ENCODE results near the gene ZBTB8B. TPM values are rescaled to one million over a fixed set of nuclear protein-coding genes. Genes with fewer than 3 reads are reported as not detected.

The ZBTB8B gene
- polyA plus RNA-seq, 1 of the 3 experiments (the other 2 are of a cell fraction), result 0.08 TPM

- Histone ChIP-seq H3F3A (replicated peaks; ENCODE audit: insufficient read depth) (no peaks in the 10 kb centered on the region), H3K9ac (no peak overlapping the region), H3K4me3 (ENCODE audit: low read depth in 2 of 2, low read length in 1 of 2) (peak overlapping the region; percentile 67 to 87), H2AFZ (ENCODE audit: low read depth) (peak overlapping the region; percentile 95), H4K20me1 (ENCODE audit: insufficient read depth) (no peaks in the 10 kb centered on the region), H3K36me3 (replicated peaks in 1 of 2; ENCODE audit: control insufficient read depth in 1 of 2, insufficient read depth in 2 of 2, low read length in 1 of 2) (no peaks in the 10 kb centered on the region), H3K27me3 (ENCODE audit: insufficient read depth) (no peaks in the 10 kb centered on the region; the same call in 1 of the 2 replicates), H3K9me2 (no peaks in the 10 kb centered on the region), H3K27ac (ENCODE audit: low read depth in 2 of 2, low read length in 1 of 2) (peak overlapping the region in 1 of 2 experiments; percentile 61; a peak in 2 of 4 replicates), H3K4me2 (peak overlapping the region; percentile 98), H3K79me2 (ENCODE audit: insufficient read depth) (no peaks in the 10 kb centered on the region), H3K9me3 (no peaks in the 10 kb centered on the region), H3K4me1 (ENCODE audit: control insufficient read depth in 1 of 2, insufficient read depth in 2 of 2, low read depth in 1 of 2, low read length in 1 of 2) (peaks cover 0 to 6% of the 10 kb centered on the region in 2 experiments; a peak in 1 of 4 replicates)
- WGBS (ENCODE audit: low lambda C conversion rate), result 6% methylated on average over 13 of the region's 19 CpGs
- POLR2A ChIA-PET, result interaction anchor here (0.6 to 2.1 kb wide), 3 partner anchors 32 to 186 kb away, joined by 3 to 5 read pairs (median 4); partner anchors contain the start of genes RBBP4 and ZBTB8OS
- peak; percentile 33 for DNase-seq
- CTCF ChIA-PET, result interaction anchor here (0.8 to 2.1 kb wide), 4 partner anchors 10 to 138 kb away, joined by 3 to 12 read pairs (median 4); no protein-coding TSS in a partner anchor
- TF ChIP-seq MAX (IDR thresholded peaks at IDR 0.05; ENCODE audit: low read depth), result no peak; the same call in 1 of the 2 replicates
- TF ChIP-seq MXI1 (IDR thresholded peaks at IDR 0.05; ENCODE audit: low read depth, low read length), result peak; percentile 21; the same call in 1 of the 2 replicates
These were observed 619 bp upstream of the ZBTB8B start for GRCh38 chr1:32464191-32464715.

GRCh38 chr1:32465578-32465933 is 684 bp downstream of the ZBTB8B start:
- TF ChIP-seq GATA2 (CRISPR knock-in tag; IDR thresholded peaks at IDR 0.05) (0 out of 2 replicates have a peak, but pooled peaks have one; percentile 6), RXRA (IDR thresholded peaks at IDR 0.05; ENCODE audit: borderline replicate concordance, low read depth) (no peak), EZH2phosphoT487 (IDR thresholded peaks at IDR 0.05; ENCODE audit: borderline replicate concordance, low read depth) (no peak), GABPA (IDR thresholded peaks at IDR 0.05; ENCODE audit: low read depth) (no peak), MEF2A (IDR thresholded peaks at IDR 0.05; ENCODE audit: borderline replicate concordance, low read depth) (no peak)
- DNase-seq, result no peak
- H3K4me2 ChIP-seq, result peak overlapping the region; percentile 98
- H3K27me3 ChIP-seq (ENCODE audit: insufficient read depth), result no peaks in the 10 kb centered on the region; the same call in 1 of the 2 replicates
- no peak overlapping the region for H3K9ac ChIP-seq
- ChIA-PET POLR2A (interaction anchor here (2.1 kb wide), 1 partner anchor 185 kb away, joined by 5 read pairs; the partner anchor contains the start of genes RBBP4 and ZBTB8OS), CTCF (interaction anchor here (1.5 kb wide), 1 partner anchor 65 kb away, joined by 3 read pairs; no protein-coding TSS in a partner anchor)
- no peaks in the 10 kb centered on the region for H3K9me3 ChIP-seq
- H3K9me2 ChIP-seq, result no peaks in the 10 kb centered on the region
- no peaks in the 10 kb centered on the region for H3F3A ChIP-seq (replicated peaks; ENCODE audit: insufficient read depth)
- WGBS (ENCODE audit: low lambda C conversion rate), result 28% methylated on average over 11 of the region's 11 CpGs
- peak overlapping the region; percentile 95; the same call in 1 of the 2 replicates for H2AFZ ChIP-seq (ENCODE audit: low read depth)
- H3K36me3 ChIP-seq (replicated peaks in 1 of 2; ENCODE audit: control insufficient read depth in 1 of 2, insufficient read depth in 2 of 2, low read length in 1 of 2), result no peaks in the 10 kb centered on the region
- no peaks in the 10 kb centered on the region for H3K79me2 ChIP-seq (ENCODE audit: insufficient read depth)
- H3K4me3 ChIP-seq (ENCODE audit: low read depth in 2 of 2, low read length in 1 of 2), result peak overlapping the region; percentile 67 to 87
- H3K27ac ChIP-seq (ENCODE audit: low read depth in 2 of 2, low read length in 1 of 2), result no peak overlapping the region
- peaks cover 0 to 6% of the 10 kb centered on the region in 2 experiments; a peak in 1 of 4 replicates for H3K4me1 ChIP-seq (ENCODE audit: control insufficient read depth in 1 of 2, insufficient read depth in 2 of 2, low read depth in 1 of 2, low read length in 1 of 2)
- H4K20me1 ChIP-seq (ENCODE audit: insufficient read depth), result no peaks in the 10 kb centered on the region

- Histone ChIP-seq H3F3A (replicated peaks; ENCODE audit: insufficient read depth) (no peaks in the 10 kb centered on the region), H3K9me3 (no peaks in the 10 kb centered on the region), H3K27ac (ENCODE audit: low read depth in 2 of 2, low read length in 1 of 2) (no peak overlapping the region), H3K4me2 (no peak overlapping the region), H3K79me2 (ENCODE audit: insufficient read depth) (no peaks in the 10 kb centered on the region), H2AFZ (ENCODE audit: low read depth) (no peak overlapping the region), H3K27me3 (ENCODE audit: insufficient read depth) (no peaks in the 10 kb centered on the region; the same call in 1 of the 2 replicates), H3K9me2 (no peaks in the 10 kb centered on the region), H3K4me1 (ENCODE audit: control insufficient read depth in 1 of 2, insufficient read depth in 2 of 2, low read depth in 1 of 2, low read length in 1 of 2) (peaks cover 0 to 6% of the 10 kb centered on the region in 2 experiments; a peak in 1 of 4 replicates), H4K20me1 (ENCODE audit: insufficient read depth) (no peaks in the 10 kb centered on the region), H3K4me3 (ENCODE audit: low read depth in 2 of 2, low read length in 1 of 2) (no peak overlapping the region), H3K36me3 (replicated peaks in 1 of 2; ENCODE audit: control insufficient read depth in 1 of 2, insufficient read depth in 2 of 2, low read length in 1 of 2) (no peaks in the 10 kb centered on the region), H3K9ac (no peak overlapping the region)
- CTCF ChIA-PET, result interaction anchor here (1.0 kb wide), 1 partner anchor 19 kb away, joined by 3 read pairs; no protein-coding TSS in a partner anchor
- WGBS (ENCODE audit: low lambda C conversion rate), result 85% methylated on average over 4 of the region's 4 CpGs
- TF ChIP-seq RXRA (IDR thresholded peaks at IDR 0.05; ENCODE audit: borderline replicate concordance, low read depth) (no peak), NRF1 (IDR thresholded peaks at IDR 0.05; ENCODE audit: low read depth, low read length) (no peak), FOSL2 (IDR thresholded peaks at IDR 0.05; ENCODE audit: borderline replicate concordance, low read depth) (no peak), TEAD4 (IDR thresholded peaks at IDR 0.05; ENCODE audit: borderline replicate concordance, insufficient read depth) (no peak), RAD21 (IDR thresholded peaks at IDR 0.05; ENCODE audit: low read length) (no peak), FOXM1 (IDR thresholded peaks at IDR 0.05; ENCODE audit: low read depth) (no peak), FOXJ3 (CRISPR knock-in tag; IDR thresholded peaks at IDR 0.05) (no peak), SMC3 (IDR thresholded peaks at IDR 0.05; ENCODE audit: low read depth, low read length) (no peak), MEF2A (IDR thresholded peaks at IDR 0.05; ENCODE audit: borderline replicate concordance, low read depth) (no peak), USF2 (IDR thresholded peaks at IDR 0.05; ENCODE audit: borderline replicate concordance, low read depth, low read length) (no peak), PBX3 (IDR thresholded peaks at IDR 0.05) (no peak), YY1 (IDR thresholded peaks at IDR 0.05; ENCODE audit: low read depth) (no peak), SIN3A (IDR thresholded peaks at IDR 0.05; ENCODE audit: borderline replicate concordance, low read depth, low read length) (no peak), JUND (IDR thresholded peaks at IDR 0.05) (no peak), EP300 (IDR thresholded peaks at IDR 0.05; ENCODE audit: borderline replicate concordance in 1 of 2, low read depth in 1 of 2, low read length in 1 of 2) (no peak)
- POLR2A ChIA-PET, result no interaction called here
- no peak for DNase-seq
These were observed 1.9 kb downstream of the ZBTB8B start for GRCh38 chr1:32466761-32467160.
